Forelimb muscle (tissue), 1 donor: ENCODE measurements around the gene TLE5. TPM values are rescaled to one million over a fixed set of nuclear protein-coding genes. Genes with fewer than 3 reads are reported as not detected.

Experiments
- polyA plus RNA-seq: library from polyadenylated mRNA; unstranded; fragments of 120-200 nt; gene quantifications from one replicate; pipeline ENCODE4 v1.2.1, GENCODE V29; 2013; ENCODE audit not compliant: insufficient read length

TLE5 gene
- polyA plus RNA-seq, 1 donor = 800 TPM

Other genes with a start within 250 kb of the TLE5 start
- gene ZNF554, start 242.6 kb downstream of the TLE5 start, polyA plus RNA-seq = 5.3 TPM
- gene ZNF555, start 221.0 kb downstream of the TLE5 start, polyA plus RNA-seq = 12.6 TPM
- gene ZNF556, start 195.2 kb downstream of the TLE5 start, polyA plus RNA-seq = 50.9 TPM
- 2.5 TPM for gene ZNF57, start 161.6 kb downstream of the TLE5 start, polyA plus RNA-seq
- gene ZNF77, start 117.5 kb downstream of the TLE5 start, polyA plus RNA-seq = 4.5 TPM
- gene TLE6, start 84.9 kb downstream of the TLE5 start, polyA plus RNA-seq = 0.70 TPM
- gene TLE2, start 33.2 kb downstream of the TLE5 start, polyA plus RNA-seq = 29.3 TPM
- 54.7 TPM for gene GNA11, start 31.9 kb upstream of the TLE5 start, polyA plus RNA-seq
- gene GNA15, start 73.5 kb upstream of the TLE5 start, polyA plus RNA-seq = 1.6 TPM
- 0.56 TPM for gene S1PR4, start 116.3 kb upstream of the TLE5 start, polyA plus RNA-seq
- 26.0 TPM for gene NCLN, start 123.4 kb upstream of the TLE5 start, polyA plus RNA-seq
- 0.15 TPM for gene CELF5, start 162.2 kb upstream of the TLE5 start, polyA plus RNA-seq